Prostate gland (tissue), 2 donors: Measurements from ENCODE around the gene SAFB2.

Experiments
- CTCF ChIP-seq, 4 experiments: fragments of 200-600 bp in 2 of 4; fragments of 450-650 bp in 2 of 4; sonication (generic) in 2 of 4; IDR thresholded peaks; 1 replicate in 3 of 4; 2 replicates in 1 of 4; pipeline ENCODE4 v1.5.1; 2016 to 2019; ENCODE audit warnings: antibody characterized with exemption in 4 of 4, mild to moderate bottlenecking in 2 of 4, moderate library complexity in 2 of 4
- POLR2A ChIP-seq: fragments of 450-650 bp; IDR thresholded peaks from one replicate; pipeline ENCODE4 v1.6.1; 2016; ENCODE audit warnings: antibody characterized with exemption, mild to moderate bottlenecking
- POLR2AphosphoS5 ChIP-seq: sonication (generic); formaldehyde crosslinking; IDR thresholded peaks from one replicate; pipeline ENCODE4 v1.6.1; 2017; ENCODE audit warnings: antibody characterized with exemption

GRCh38 chr19:5615756-5616327, 6.7 kb downstream of the SAFB2 start:
- no peak for TF ChIP-seq CTCF (IDR thresholded peaks at IDR 0.05)
- TF ChIP-seq POLR2AphosphoS5, result no peak
- TF ChIP-seq POLR2A, result no peak
